HG02970 (cell line): ENCODE data around the gene ELP5.

Experiments
- ATAC-seq: cut with Tn5 transposase; IDR thresholded peaks from one replicate; pipeline ENCODE4 v1.9.1; 2021; ENCODE audit warnings: mild to moderate bottlenecking, moderate library complexity, moderate number of reproducible peaks; ENCODE audit not compliant: unreplicated experiment, low FRiP score

ELP5 gene

GRCh38 chr17:7218166-7218565, 33.8 kb upstream of the ELP5 start:
- no peak for ATAC-seq

GRCh38 chr17:7218758-7219157, 33.3 kb upstream of the ELP5 start:
- ATAC-seq, result no peak

- ATAC-seq, result no peak
These were observed 32.7 kb upstream of the ELP5 start for GRCh38 chr17:7219229-7219811.

- ATAC-seq, result peak; percentile 52
These were observed 32.0 kb upstream of the ELP5 start, which contains the start of the genes ACADVL and DLG4 for GRCh38 chr17:7219812-7220592. Gene ACADVL, plus strand, starts transcription at chr17:7219938. Its CDS starts 47 bp downstream, at chr17:7219985. Gene DLG4, minus strand, starts transcription at chr17:7219836.

GRCh38 chr17:7220593-7221277, 31.3 kb upstream of the ELP5 start:
- no peak for ATAC-seq

GRCh38 chr17:7221278-7222092, 30.5 kb upstream of the ELP5 start:
- ATAC-seq, result no peak

GRCh38 chr17:7222093-7222971, 29.7 kb upstream of the ELP5 start:
- no peak for ATAC-seq

GRCh38 chr17:7222972-7223292, 29.1 kb upstream of the ELP5 start:
- no peak for ATAC-seq

GRCh38 chr17:7223375-7223774, 28.6 kb upstream of the ELP5 start:
- ATAC-seq, result no peak

- ATAC-seq, result no peak
These were observed 27.9 kb upstream of the ELP5 start for GRCh38 chr17:7224110-7224509.

- ATAC-seq, result no peak
These were observed 27.3 kb upstream of the ELP5 start for GRCh38 chr17:7224661-7225111.

GRCh38 chr17:7225711-7226331, 26.2 kb upstream of the ELP5 start:
- ATAC-seq, result no peak

- ATAC-seq, result no peak
These were observed 25.0 kb upstream of the ELP5 start for GRCh38 chr17:7226721-7227710.

- no peak for ATAC-seq
These were observed 23.1 kb upstream of the ELP5 start for GRCh38 chr17:7228920-7229319.

GRCh38 chr17:7229504-7229903, 22.5 kb upstream of the ELP5 start:
- no peak for ATAC-seq

- ATAC-seq, result no peak
These were observed 19.9 kb upstream of the ELP5 start for GRCh38 chr17:7232114-7232513.

GRCh38 chr17:7233701-7234082, 18.3 kb upstream of the ELP5 start:
- no peak for ATAC-seq
